HG02798 (cell line): ENCODE results near the gene MCM7.

Experiments used
- ATAC-seq: cut with Tn5 transposase; IDR thresholded peaks from one replicate; pipeline ENCODE4 v1.9.1; 2021; ENCODE audit warnings: mild to moderate bottlenecking; ENCODE audit not compliant: unreplicated experiment, poor library complexity

MCM7 gene

GRCh38 chr7:100075418-100075817 lies 25.8 kb downstream of the MCM7 start:
- no peak for ATAC-seq

- ATAC-seq: no peak
These were observed 26.4 kb downstream of the MCM7 start for GRCh38 chr7:100074841-100075240.

GRCh38 chr7:100072462-100072861 lies 28.7 kb downstream of the MCM7 start:
- ATAC-seq: no peak

GRCh38 chr7:100071018-100071723 lies 30.0 kb downstream of the MCM7 start:
- no peak for ATAC-seq

GRCh38 chr7:100069991-100070390 lies 31.2 kb downstream of the MCM7 start:
- no peak for ATAC-seq

- no peak for ATAC-seq
These were observed 34.2 kb downstream of the MCM7 start for GRCh38 chr7:100066953-100067352.

- no peak for ATAC-seq
These were observed 35.6 kb downstream of the MCM7 start for GRCh38 chr7:100065452-100066186.

- no peak for ATAC-seq
These were observed 37.0 kb downstream of the MCM7 start for GRCh38 chr7:100064162-100064561.

- no peak for ATAC-seq
These were observed 37.8 kb downstream of the MCM7 start for GRCh38 chr7:100063376-100063775.

GRCh38 chr7:100061518-100062193 lies 39.5 kb downstream of the MCM7 start:
- ATAC-seq: no peak

GRCh38 chr7:100059251-100059739 lies 41.9 kb downstream of the MCM7 start:
- ATAC-seq: no peak

- no peak for ATAC-seq
These were observed 44.2 kb downstream of the MCM7 start for GRCh38 chr7:100057006-100057405.

- no peak for ATAC-seq
These were observed 48.0 kb downstream of the MCM7 start for GRCh38 chr7:100053215-100053614.

- ATAC-seq: no peak
These were observed 49.6 kb downstream of the MCM7 start for GRCh38 chr7:100051611-100052010.

- peak; percentile 95 for ATAC-seq
These were observed 51.5 kb downstream of the MCM7 start, which contains the start of gene ZSCAN21 for GRCh38 chr7:100049441-100050291. Gene ZSCAN21 (plus strand): TSS chr7:100049774. CDS start chr7:100057007, 7,233 bp downstream.

GRCh38 chr7:100048680-100049079 lies 52.5 kb downstream of the MCM7 start:
- no peak for ATAC-seq

- no peak for ATAC-seq
These were observed 56.5 kb downstream of the MCM7 start for GRCh38 chr7:100044718-100045117.
